Vagina (tissue), 2 donors: ENCODE measurements around the gene GATB.

ENCODE experiments used
- CTCF ChIP-seq, 3 experiments: fragments of 450-650 bp in 2 of 3; fragments of 200-600 bp in 1 of 3; sonication (generic) in 1 of 3; IDR thresholded peaks; one replicate each; pipeline ENCODE4 v1.5.1; 2017 to 2019; ENCODE audit warnings: antibody characterized with exemption in 3 of 3, mild to moderate bottlenecking in 2 of 3, moderate library complexity in 2 of 3
- POLR2A ChIP-seq, 2 donors: fragments of 450-650 bp; IDR thresholded peaks; one replicate each; pipeline ENCODE4 v1.6.1; 2017; ENCODE audit warnings: antibody characterized with exemption in 2 of 2, mild to moderate bottlenecking in 2 of 2, moderate library complexity in 2 of 2

GRCh38 chr4:151766691-151767090 lies 5.9 kb upstream of the GATB start:
- TF ChIP-seq CTCF (IDR thresholded peaks at IDR 0.05) (no peak), POLR2A (IDR thresholded peaks at IDR 0.05) (no peak)
